ENCODE measurements around the gene RASGRF2.

Gene RASGRF2

GRCh38 chr5:80959768-80960442, at the start of gene RASGRF2:
TSS of gene RASGRF2 (plus strand) at chr5:80960363. CDS start at chr5:80960739, 376 bp downstream.
- no peak for TF ChIP-seq CTCF (IDR thresholded peaks at IDR 0.05; ENCODE audit: low read depth, low read length, missing control alignments)
- DNase-seq (ENCODE audit: extremely low read depth, low read depth) = no peak
- H3K4me3 ChIP-seq (replicated peaks; ENCODE audit: low read depth, low read length) = peak within 1 kb of the TSS; percentile 73

- DNase-seq (ENCODE audit: extremely low read depth, low read depth) = no peak
- no peak for TF ChIP-seq CTCF (IDR thresholded peaks at IDR 0.05; ENCODE audit: low read depth, low read length, missing control alignments)
- H3K4me3 ChIP-seq (replicated peaks; ENCODE audit: low read depth, low read length) = no peak overlapping the region
These were observed 47.7 kb upstream of the RASGRF2 start for GRCh38 chr5:80912479-80912878.

GRCh38 chr5:80915716-80916115, 44.4 kb upstream of the RASGRF2 start:
- TF ChIP-seq CTCF (IDR thresholded peaks at IDR 0.05; ENCODE audit: low read depth, low read length, missing control alignments) = no peak
- H3K4me3 ChIP-seq (replicated peaks; ENCODE audit: low read depth, low read length) = no peak overlapping the region
- DNase-seq (ENCODE audit: extremely low read depth, low read depth) = peak; percentile 60

GRCh38 chr5:80916676-80917075, 43.5 kb upstream of the RASGRF2 start:
- peak; percentile 55 for DNase-seq (ENCODE audit: extremely low read depth, low read depth)
- no peak for TF ChIP-seq CTCF (IDR thresholded peaks at IDR 0.05; ENCODE audit: low read depth, low read length, missing control alignments)

GRCh38 chr5:80917631-80918030, 42.5 kb upstream of the RASGRF2 start:
- no peak overlapping the region for H3K4me3 ChIP-seq (replicated peaks; ENCODE audit: low read depth, low read length)
- DNase-seq (ENCODE audit: extremely low read depth, low read depth) = peak; percentile 93
- TF ChIP-seq CTCF (IDR thresholded peaks at IDR 0.05; ENCODE audit: low read depth, low read length, missing control alignments) = no peak

More at GRCh38 chr5:80916676-80917075, 43.5 kb upstream of the RASGRF2 start:
- H3K4me3 ChIP-seq (replicated peaks; ENCODE audit: low read depth, low read length) = no peak overlapping the region

GRCh38 chr5:80919678-80920196, 40.4 kb upstream of the RASGRF2 start:
- H3K4me3 ChIP-seq (replicated peaks; ENCODE audit: low read depth, low read length) = no peak overlapping the region
- DNase-seq (ENCODE audit: extremely low read depth, low read depth) = no peak
- no peak for TF ChIP-seq CTCF (IDR thresholded peaks at IDR 0.05; ENCODE audit: low read depth, low read length, missing control alignments)

Data from HFF-Myc (cell line).